ENCODE measurements around the gene CDC45. TPM values are rescaled to one million over a fixed set of nuclear protein-coding genes. Genes with fewer than 3 reads are reported as not detected.

The CDC45 gene
- polyA plus RNA-seq, 1 experiment = 9.3 TPM

DNA sequence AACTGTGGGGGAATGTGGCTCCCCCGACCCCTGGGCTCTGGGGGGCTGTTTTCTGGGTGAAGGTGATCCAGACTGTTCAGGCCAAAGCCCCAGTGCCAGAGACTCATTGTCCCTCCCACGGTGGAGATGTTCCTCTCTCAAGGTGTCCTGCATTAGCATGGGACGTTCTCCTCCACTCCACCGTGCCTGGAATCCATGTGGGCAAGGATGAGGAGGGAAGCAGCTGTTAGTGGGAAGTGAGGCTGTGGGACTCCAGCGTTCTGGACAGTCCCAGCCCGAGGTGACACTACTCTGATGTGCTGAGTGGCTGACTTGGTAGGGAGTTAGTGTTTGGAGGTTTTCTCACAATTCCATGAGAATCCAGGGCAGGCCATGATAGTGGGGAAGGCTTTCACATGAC, 75.9 kb downstream of the CDC45 start:
- Histone ChIP-seq H3K9me3 (ENCODE audit: control insufficient read depth, insufficient read depth, low read length) (no peaks in the 10 kb centered on the region), H3K27me3 (ENCODE audit: control insufficient read depth, insufficient read depth, low read length) (peaks cover 9% of the 10 kb centered on the region), H3K27ac (ENCODE audit: low read depth, low read length) (no peak overlapping the region), H3K4me3 (ENCODE audit: low read depth, low read length) (no peak overlapping the region)
- TF ChIP-seq, protein P1, sequence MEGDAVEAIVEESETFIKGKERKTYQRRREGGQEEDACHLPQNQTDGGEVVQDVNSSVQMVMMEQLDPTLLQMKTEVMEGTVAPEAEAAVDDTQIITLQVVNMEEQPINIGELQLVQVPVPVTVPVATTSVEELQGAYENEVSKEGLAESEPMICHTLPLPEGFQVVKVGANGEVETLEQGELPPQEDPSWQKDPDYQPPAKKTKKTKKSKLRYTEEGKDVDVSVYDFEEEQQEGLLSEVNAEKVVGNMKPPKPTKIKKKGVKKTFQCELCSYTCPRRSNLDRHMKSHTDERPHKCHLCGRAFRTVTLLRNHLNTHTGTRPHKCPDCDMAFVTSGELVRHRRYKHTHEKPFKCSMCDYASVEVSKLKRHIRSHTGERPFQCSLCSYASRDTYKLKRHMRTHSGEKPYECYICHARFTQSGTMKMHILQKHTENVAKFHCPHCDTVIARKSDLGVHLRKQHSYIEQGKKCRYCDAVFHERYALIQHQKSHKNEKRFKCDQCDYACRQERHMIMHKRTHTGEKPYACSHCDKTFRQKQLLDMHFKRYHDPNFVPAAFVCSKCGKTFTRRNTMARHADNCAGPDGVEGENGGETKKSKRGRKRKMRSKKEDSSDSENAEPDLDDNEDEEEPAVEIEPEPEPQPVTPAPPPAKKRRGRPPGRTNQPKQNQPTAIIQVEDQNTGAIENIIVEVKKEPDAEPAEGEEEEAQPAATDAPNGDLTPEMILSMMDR (IDR thresholded peaks at IDR 0.05; ENCODE audit: low read depth, low read length) = no peak
- ChIA-PET CTCF (interaction anchor here (2.0 kb wide), 1 partner anchor 13 kb away, joined by 7 read pairs; no protein-coding TSS in a partner anchor), POLR2A (no interaction called here)
- no peak for DNase-seq (ENCODE audit: low read depth, low spot score)

DNA sequence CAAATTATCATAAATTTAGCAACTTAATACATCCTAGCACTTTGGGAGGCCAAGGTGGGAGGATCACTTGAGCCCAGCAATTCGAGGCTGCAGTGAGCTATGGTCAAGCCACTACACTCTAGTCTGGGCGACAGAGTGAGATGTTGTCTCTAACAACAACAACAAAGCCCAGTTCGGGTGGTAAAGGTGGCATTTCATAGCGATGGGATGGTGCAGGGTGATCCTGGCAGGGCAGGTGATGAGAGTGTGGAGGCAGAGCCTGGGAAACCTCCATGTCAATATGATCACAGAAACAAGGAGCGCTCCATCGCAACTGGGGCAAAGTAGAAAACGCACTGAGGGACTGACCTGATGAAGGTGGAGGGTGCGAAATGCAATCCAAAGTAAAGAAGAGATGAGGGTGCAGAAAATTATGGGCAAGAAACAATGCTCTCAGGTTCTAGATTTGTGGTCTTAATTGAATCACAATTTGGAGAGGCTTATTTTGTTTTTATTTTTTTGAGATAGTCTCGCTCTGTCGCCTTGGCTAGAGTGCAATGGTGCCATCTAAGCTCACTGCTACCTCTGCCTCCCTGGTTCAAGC, 77.3 kb downstream of the CDC45 start:
- CTCF ChIA-PET = no interaction called here
- Histone ChIP-seq H3K27ac (ENCODE audit: low read depth, low read length) (no peak overlapping the region), H3K4me3 (ENCODE audit: low read depth, low read length) (no peak overlapping the region), H3K9me3 (ENCODE audit: control insufficient read depth, insufficient read depth, low read length) (no peaks in the 10 kb centered on the region), H3K27me3 (ENCODE audit: control insufficient read depth, insufficient read depth, low read length) (peaks cover 11% of the 10 kb centered on the region)
- TF ChIP-seq, protein P1 (IDR thresholded peaks at IDR 0.05; ENCODE audit: low read depth, low read length) = no peak
- DNase-seq (ENCODE audit: low read depth, low spot score) = no peak
- POLR2A ChIA-PET = no interaction called here

DNA sequence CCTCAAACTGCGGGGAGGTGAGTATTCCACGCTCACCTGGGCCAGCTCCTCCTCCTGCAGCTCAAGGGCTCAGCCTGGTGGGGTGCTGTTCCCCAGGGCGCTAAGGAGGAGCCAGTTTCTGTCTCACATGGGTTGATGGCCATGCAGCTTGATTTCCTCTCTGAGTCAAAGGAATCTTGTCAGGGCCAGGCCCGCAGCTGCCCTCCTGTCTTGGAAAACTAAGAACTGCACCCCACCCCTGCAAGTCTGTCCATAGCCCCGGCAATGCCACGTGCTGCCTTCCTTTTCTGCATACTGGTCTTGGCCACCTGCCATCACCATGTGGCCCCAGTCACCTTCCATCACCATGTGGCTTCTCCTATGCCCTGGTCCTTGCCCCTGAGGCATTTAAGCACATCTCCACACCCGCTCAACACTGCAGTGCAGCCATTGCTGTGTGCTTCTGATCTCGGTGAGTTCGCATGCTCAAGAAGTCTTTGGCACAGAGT, 79.6 kb downstream of the CDC45 start:
- no peak for DNase-seq (ENCODE audit: low read depth, low spot score)
- no peak overlapping the region for H3K27ac ChIP-seq (ENCODE audit: low read depth, low read length)
- no peaks in the 10 kb centered on the region for H3K9me3 ChIP-seq (ENCODE audit: control insufficient read depth, insufficient read depth, low read length)
- ChIA-PET CTCF (no interaction called here), POLR2A (no interaction called here)
- no peak overlapping the region for H3K4me3 ChIP-seq (ENCODE audit: low read depth, low read length)
- TF ChIP-seq, protein P1 (IDR thresholded peaks at IDR 0.05; ENCODE audit: low read depth, low read length) = no peak
- peaks cover 11% of the 10 kb centered on the region for H3K27me3 ChIP-seq (ENCODE audit: control insufficient read depth, insufficient read depth, low read length)

DNA sequence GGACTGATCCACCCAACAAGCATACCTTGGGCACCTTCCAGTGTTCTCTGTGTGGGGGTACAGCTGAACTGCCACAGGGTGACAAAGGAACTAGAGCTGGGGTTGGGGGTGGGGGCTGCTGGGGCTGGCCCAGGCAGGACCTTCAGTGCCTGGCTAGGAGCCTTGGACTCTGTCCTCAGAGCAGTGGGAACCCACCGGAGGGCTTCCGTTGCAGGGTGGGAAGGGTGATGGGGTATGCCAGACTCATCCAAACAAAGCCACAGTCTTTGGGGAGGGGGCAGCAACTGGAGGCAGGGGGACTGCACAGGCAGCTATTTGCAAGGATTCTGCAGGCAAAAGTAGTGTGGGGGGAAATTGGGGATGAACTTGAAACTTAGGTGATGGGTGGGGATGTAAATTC, 80.2 kb downstream of the CDC45 start:
- Histone ChIP-seq H3K27ac (ENCODE audit: low read depth, low read length) (no peak overlapping the region), H3K4me3 (ENCODE audit: low read depth, low read length) (no peak overlapping the region), H3K27me3 (ENCODE audit: control insufficient read depth, insufficient read depth, low read length) (peaks cover 11% of the 10 kb centered on the region), H3K9me3 (ENCODE audit: control insufficient read depth, insufficient read depth, low read length) (no peaks in the 10 kb centered on the region)
- CTCF ChIA-PET = no interaction called here
- TF ChIP-seq, protein P1 (IDR thresholded peaks at IDR 0.05; ENCODE audit: low read depth, low read length) = no peak
- no peak for DNase-seq (ENCODE audit: low read depth, low spot score)
- POLR2A ChIA-PET = no interaction called here

DNA sequence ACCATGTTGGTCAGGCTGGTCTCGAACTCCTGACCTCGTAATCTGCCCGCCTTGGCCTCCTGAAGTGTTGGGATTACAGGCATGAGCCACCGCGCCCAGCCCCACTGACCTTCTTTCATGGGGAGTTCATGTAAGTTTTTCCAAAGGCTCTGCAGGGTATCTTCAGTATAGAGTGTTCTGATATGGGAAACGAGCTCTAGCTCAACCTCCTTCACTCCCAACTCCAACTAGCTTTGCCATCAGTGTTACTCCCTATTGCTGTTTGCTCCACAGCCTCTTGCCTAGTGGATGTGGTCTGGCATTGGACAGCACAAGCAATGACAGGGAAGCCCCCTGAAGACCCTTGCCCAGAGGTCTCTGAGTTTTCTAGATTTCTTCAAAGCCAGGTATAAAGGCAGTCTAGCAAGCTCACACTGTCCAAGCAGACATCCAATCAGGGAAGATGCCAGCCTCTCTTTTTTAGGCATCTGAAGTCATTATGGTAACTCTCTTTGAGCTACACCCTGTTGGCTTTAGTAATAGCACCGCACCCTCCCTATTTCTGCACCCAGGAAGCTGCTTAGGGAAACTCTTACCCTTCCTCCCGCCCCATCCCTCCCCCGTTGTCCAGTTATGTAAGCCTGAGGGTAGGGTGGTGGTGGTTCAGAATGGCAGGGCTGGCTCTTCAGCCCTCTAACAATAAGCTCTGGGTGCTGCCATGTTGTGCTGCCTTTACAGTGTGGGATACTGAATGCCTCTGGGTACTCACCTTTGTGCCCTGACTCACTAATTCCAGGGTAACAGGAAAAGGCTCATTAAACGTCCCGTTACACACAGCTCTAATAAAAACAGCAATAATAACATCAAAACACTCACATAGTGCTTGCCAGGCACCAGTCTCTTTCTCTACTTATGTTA, 85.9 kb downstream of the CDC45 start:
- H3K27ac ChIP-seq (ENCODE audit: low read depth, low read length) = no peak overlapping the region
- DNase-seq (ENCODE audit: low read depth, low spot score) = no peak
- CTCF ChIA-PET = no interaction called here
- peaks cover 5% of the 10 kb centered on the region for H3K27me3 ChIP-seq (ENCODE audit: control insufficient read depth, insufficient read depth, low read length)
- H3K4me3 ChIP-seq (ENCODE audit: low read depth, low read length) = no peak overlapping the region
- POLR2A ChIA-PET = no interaction called here
- H3K9me3 ChIP-seq (ENCODE audit: control insufficient read depth, insufficient read depth, low read length) = peaks cover 7% of the 10 kb centered on the region; the same call in 1 of the 2 replicates
- TF ChIP-seq, protein P1 (IDR thresholded peaks at IDR 0.05; ENCODE audit: low read depth, low read length) = no peak

All from AG04450 (cell line).